Neutrophil (primary cell): ENCODE results near the gene LCN15.

ENCODE experiments used
- H3K27ac ChIP-seq: fragments of 200-600 bp; sonication (generic); 2 replicates; pipeline ENCODE4 v1.5.1; 2016; ENCODE audit warnings: mild to moderate bottlenecking, moderate library complexity
- H3K27me3 ChIP-seq: fragments of 200-600 bp; sonication (generic); 2 replicates; pipeline ENCODE4 v1.6.0; 2016; ENCODE audit warnings: mild to moderate bottlenecking
- H3K36me3 ChIP-seq: fragments of 200-600 bp; sonication (generic); 2 replicates; pipeline ENCODE4 v1.5.1; 2017
- H3K4me1 ChIP-seq, 2 experiments: fragments of 200-600 bp in 1 of 2; sonication (generic) in 1 of 2; 1 replicate in 1 of 2; 2 replicates in 1 of 2; pipeline versions ENCODE4 v1.5.1 to v1.6.1; 2013 to 2016; ENCODE audit warnings: low read depth in 1 of 2, low read length in 1 of 2, mild to moderate bottlenecking in 1 of 2, moderate library complexity in 1 of 2; ENCODE audit not compliant: control insufficient read depth in 1 of 2, insufficient read depth in 1 of 2
- H3K4me3 ChIP-seq, 2 experiments: fragments of 200-600 bp in 1 of 2; sonication (generic) in 1 of 2; 1 replicate in 1 of 2; 2 replicates in 1 of 2; pipeline ENCODE4 v1.5.1; 2013 to 2016; ENCODE audit warnings: low read depth in 1 of 2, low read length in 1 of 2, mild to moderate bottlenecking in 1 of 2, moderate library complexity in 1 of 2
- H3K9me3 ChIP-seq: fragments of 200-600 bp; sonication (generic); 2 replicates; pipeline ENCODE4 v1.5.1; 2016
- CTCF ChIP-seq: fragments of 200-600 bp; sonication (generic); IDR thresholded peaks from 2 replicates; pipeline ENCODE4 v1.5.1; 2016; ENCODE audit warnings: antibody characterized with exemption

Gene LCN15

GRCh38 chr9:136739509-136739908, 24.8 kb downstream of the LCN15 start:
- H3K27me3 ChIP-seq = peaks cover 63% of the 10 kb centered on the region
- no peak overlapping the region for H3K4me3 ChIP-seq
- no peaks in the 10 kb centered on the region for H3K36me3 ChIP-seq
- TF ChIP-seq CTCF = no peak
- no peaks in the 10 kb centered on the region for H3K9me3 ChIP-seq
- H3K27ac ChIP-seq = no peak overlapping the region
- H3K4me1 ChIP-seq = no peaks in the 10 kb centered on the region

- Histone ChIP-seq H3K27me3 (peaks cover 57% of the 10 kb centered on the region), H3K4me3 (no peak overlapping the region), H3K9me3 (no peaks in the 10 kb centered on the region), H3K36me3 (no peaks in the 10 kb centered on the region), H3K4me1 (no peaks in the 10 kb centered on the region), H3K27ac (no peak overlapping the region)
- no peak for TF ChIP-seq CTCF
Measured at GRCh38 chr9:136738960-136739359, 25.4 kb downstream of the LCN15 start.

- no peaks in the 10 kb centered on the region for H3K9me3 ChIP-seq
- H3K27me3 ChIP-seq = peaks cover 27% of the 10 kb centered on the region
- no peak overlapping the region for H3K27ac ChIP-seq
- no peak for TF ChIP-seq CTCF
- H3K4me3 ChIP-seq = no peak overlapping the region
- H3K4me1 ChIP-seq = no peaks in the 10 kb centered on the region
- no peaks in the 10 kb centered on the region for H3K36me3 ChIP-seq
Measured at GRCh38 chr9:136735812-136736480, 28.4 kb downstream of the LCN15 start.

- TF ChIP-seq CTCF = no peak
- Histone ChIP-seq H3K4me3 (no peak overlapping the region), H3K27ac (no peak overlapping the region), H3K9me3 (no peaks in the 10 kb centered on the region), H3K27me3 (peaks cover 22% of the 10 kb centered on the region), H3K36me3 (no peaks in the 10 kb centered on the region), H3K4me1 (no peaks in the 10 kb centered on the region)
Measured at GRCh38 chr9:136734837-136735496, 29.4 kb downstream of the LCN15 start.

- Histone ChIP-seq H3K4me1 (peaks cover 4 to 5% of the 10 kb centered on the region in 2 experiments), H3K27ac (no peak overlapping the region), H3K36me3 (no peaks in the 10 kb centered on the region), H3K9me3 (no peaks in the 10 kb centered on the region), H3K27me3 (peaks cover 22% of the 10 kb centered on the region), H3K4me3 (no peak overlapping the region)
- no peak for TF ChIP-seq CTCF
Measured at GRCh38 chr9:136733611-136734010, 30.7 kb downstream of the LCN15 start.
